HG03139 (cell line): ENCODE measurements around the gene CACNA2D2.
A peak's percentile ranks its signal among the peaks of the same experiment; 100 is the strongest.

Experiments used
- ATAC-seq: cut with Tn5 transposase; IDR thresholded peaks from one replicate; pipeline ENCODE4 v1.9.1; 2021; ENCODE audit not compliant: unreplicated experiment

The CACNA2D2 gene

GRCh38 chr3:50351323-50351697, 152.1 kb downstream of the CACNA2D2 start:
- ATAC-seq, result no peak

GRCh38 chr3:50350527-50351322, 152.7 kb downstream of the CACNA2D2 start, which contains the start of the genes CYB561D2 and NPRL2:
Gene CYB561D2 (plus strand): TSS chr3:50350862. CDS start chr3:50351434, 572 bp downstream.
Gene NPRL2 (minus strand): TSS chr3:50350775. CDS start chr3:50350652, 123 bp downstream.
- ATAC-seq, result peak; percentile 77

- ATAC-seq, result no peak
Measured at GRCh38 chr3:50350213-50350526, 153.3 kb downstream of the CACNA2D2 start.

- ATAC-seq, result no peak
Measured at GRCh38 chr3:50347187-50347813, 156.1 kb downstream of the CACNA2D2 start.

GRCh38 chr3:50345586-50346234, 157.7 kb downstream of the CACNA2D2 start, which contains the start of gene ZMYND10:
Gene ZMYND10 (minus strand): TSS chr3:50345732. CDS start chr3:50345579, 153 bp downstream.
- ATAC-seq, result no peak

GRCh38 chr3:50345008-50345407, 158.4 kb downstream of the CACNA2D2 start:
- ATAC-seq, result no peak

- ATAC-seq, result no peak
Measured at GRCh38 chr3:50342813-50343633, 160.4 kb downstream of the CACNA2D2 start.

GRCh38 chr3:50341996-50342650, 161.3 kb downstream of the CACNA2D2 start:
- no peak for ATAC-seq

GRCh38 chr3:50341537-50341936, 161.9 kb downstream of the CACNA2D2 start:
- no peak for ATAC-seq

- peak; percentile 23 for ATAC-seq
Measured at GRCh38 chr3:50340448-50341329, 162.7 kb downstream of the CACNA2D2 start, which contains the start of gene RASSF1. Gene RASSF1 (minus strand): TSS chr3:50340836. CDS start chr3:50340805, 31 bp downstream.

GRCh38 chr3:50340147-50340447, 163.3 kb downstream of the CACNA2D2 start:
- ATAC-seq, result no peak

GRCh38 chr3:50339485-50340146, 163.8 kb downstream of the CACNA2D2 start:
- ATAC-seq, result no peak

GRCh38 chr3:50338965-50339364, 164.5 kb downstream of the CACNA2D2 start:
- ATAC-seq, result no peak

- peak; percentile 75 for ATAC-seq
Measured at GRCh38 chr3:50337175-50337861, 166.1 kb downstream of the CACNA2D2 start.

- peak; percentile 4 for ATAC-seq
Measured at GRCh38 chr3:50336452-50337174, 166.8 kb downstream of the CACNA2D2 start.

GRCh38 chr3:50334339-50335075, 168.9 kb downstream of the CACNA2D2 start:
- no peak for ATAC-seq

GRCh38 chr3:50333744-50334328, 169.6 kb downstream of the CACNA2D2 start:
- no peak for ATAC-seq
